ENCODE results near the gene NAGK.
"Not testable (repeated sequence)": the region's sequence is repeated elsewhere in the genome, so short reads cannot be mapped to it uniquely, and the experiment has no call there.

NAGK gene

GRCh38 chr2:71067567-71068217, 756 bp upstream of the NAGK start:
- DNase-seq (ENCODE audit: low read depth, low spot score): no peak
- peak overlapping the region; percentile 86 for H3K27ac ChIP-seq

DNA sequence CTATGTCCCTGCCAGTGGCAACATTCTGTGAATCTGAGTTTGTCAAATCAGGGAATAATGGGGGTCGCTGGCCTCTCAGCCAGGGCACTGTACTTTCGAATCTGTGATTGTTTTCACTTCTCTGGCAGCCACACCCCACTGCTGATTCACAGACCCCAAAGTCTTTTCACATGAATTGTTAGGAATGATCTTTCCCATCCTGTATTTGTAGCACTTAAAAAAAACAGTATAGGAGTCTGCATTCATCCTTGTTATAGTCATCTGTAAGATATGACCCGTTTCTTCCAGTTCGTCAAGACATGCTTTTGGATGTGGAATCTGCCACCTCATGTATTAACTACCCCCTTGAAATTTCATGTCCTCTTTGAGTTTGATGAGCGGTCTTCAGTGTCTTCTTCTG, 928 bp downstream of the NAGK start:
- H3K27ac ChIP-seq: peak overlapping the region; percentile 86
- no peak for DNase-seq (ENCODE audit: low read depth, low spot score)

GRCh38 chr2:71070294-71071093, 2.0 kb downstream of the NAGK start:
- H3K27ac ChIP-seq: peak overlapping the region; percentile 86
- DNase-seq (ENCODE audit: low read depth, low spot score): no peak

DNA sequence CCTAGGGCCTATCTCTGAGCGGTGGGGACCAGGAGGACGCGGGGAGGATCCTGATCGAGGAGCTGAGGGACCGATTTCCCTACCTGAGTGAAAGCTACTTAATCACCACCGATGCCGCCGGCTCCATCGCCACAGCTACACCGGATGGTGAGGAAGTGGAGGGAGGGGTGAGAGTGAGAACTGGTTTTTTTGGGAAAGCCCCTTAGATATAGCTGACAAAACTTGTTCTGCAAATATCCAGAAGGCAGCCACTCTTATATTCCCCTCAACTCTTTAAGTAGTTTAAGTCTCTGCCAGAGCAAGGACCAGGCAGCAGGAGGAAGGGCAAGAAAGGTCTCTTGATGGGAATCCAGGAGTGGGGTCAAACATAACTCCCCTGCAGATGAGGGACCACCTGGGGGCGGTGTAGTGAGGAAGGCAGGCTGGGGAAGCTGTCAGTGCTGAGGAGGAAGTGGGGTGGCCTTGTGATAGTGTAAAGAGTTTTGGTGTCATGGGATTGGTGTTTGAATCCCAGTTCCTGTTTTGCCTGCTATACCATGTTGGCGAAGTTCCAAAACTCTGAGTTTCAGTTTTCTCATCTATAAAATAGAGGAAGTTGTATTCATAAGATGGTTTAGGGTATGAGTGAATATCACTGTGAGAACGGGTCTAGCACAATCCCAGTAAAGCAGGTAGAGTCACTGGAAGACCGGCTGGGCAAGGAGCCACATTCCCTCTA, 3.4 kb downstream of the NAGK start:
- no peak for DNase-seq (ENCODE audit: low read depth, low spot score)
- H3K27ac ChIP-seq: peak overlapping the region; percentile 86

GRCh38 chr2:71072492-71072891, 4.0 kb downstream of the NAGK start:
- H3K27ac ChIP-seq: peak overlapping the region; percentile 86
- DNase-seq (ENCODE audit: low read depth, low spot score): no peak

DNA sequence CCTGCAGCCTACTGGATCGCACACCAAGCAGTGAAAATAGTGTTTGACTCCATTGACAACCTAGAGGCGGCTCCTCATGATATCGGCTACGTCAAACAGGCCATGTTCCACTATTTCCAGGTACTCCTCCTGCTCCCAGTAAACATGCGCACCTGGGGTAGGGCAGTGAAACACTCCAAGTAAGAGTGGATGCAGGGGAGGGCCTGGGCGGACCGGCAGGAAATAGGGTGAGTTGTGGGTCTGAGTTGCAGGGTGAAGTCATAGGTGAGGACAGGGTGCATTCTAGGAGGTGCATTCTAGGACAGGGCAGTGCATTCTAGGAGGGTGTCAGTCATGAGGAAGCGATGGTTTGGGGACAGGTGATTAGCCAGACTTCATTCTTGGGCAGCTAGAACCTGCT, 5.0 kb downstream of the NAGK start:
- H3K27ac ChIP-seq: no peak overlapping the region
- no peak for DNase-seq (ENCODE audit: low read depth, low spot score)

- no peak for DNase-seq (ENCODE audit: low read depth, low spot score)
- no peak overlapping the region for H3K27ac ChIP-seq
Observed at GRCh38 chr2:71074893-71075395, 6.5 kb downstream of the NAGK start.

DNA sequence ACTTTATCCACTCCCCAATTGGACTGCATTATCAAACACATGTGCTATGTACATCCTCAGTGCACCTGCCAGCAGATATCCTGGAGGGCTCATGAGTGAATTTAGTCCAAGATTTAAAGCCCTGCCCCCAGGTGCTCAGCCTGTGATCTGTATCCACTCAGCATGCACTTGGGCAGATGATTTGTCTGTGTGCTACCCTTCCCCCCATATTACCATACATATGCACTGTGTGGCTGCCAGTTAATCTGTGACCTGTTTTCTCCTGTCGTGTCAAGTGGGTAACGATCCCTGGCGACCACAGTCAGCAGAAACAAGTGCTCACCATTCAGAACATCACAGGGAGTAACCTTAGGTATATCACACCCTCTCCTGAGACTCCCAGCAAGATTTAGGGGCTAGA, 10.2 kb downstream of the NAGK start:
- no peak for DNase-seq (ENCODE audit: low read depth, low spot score)
- no peak overlapping the region for H3K27ac ChIP-seq

DNA sequence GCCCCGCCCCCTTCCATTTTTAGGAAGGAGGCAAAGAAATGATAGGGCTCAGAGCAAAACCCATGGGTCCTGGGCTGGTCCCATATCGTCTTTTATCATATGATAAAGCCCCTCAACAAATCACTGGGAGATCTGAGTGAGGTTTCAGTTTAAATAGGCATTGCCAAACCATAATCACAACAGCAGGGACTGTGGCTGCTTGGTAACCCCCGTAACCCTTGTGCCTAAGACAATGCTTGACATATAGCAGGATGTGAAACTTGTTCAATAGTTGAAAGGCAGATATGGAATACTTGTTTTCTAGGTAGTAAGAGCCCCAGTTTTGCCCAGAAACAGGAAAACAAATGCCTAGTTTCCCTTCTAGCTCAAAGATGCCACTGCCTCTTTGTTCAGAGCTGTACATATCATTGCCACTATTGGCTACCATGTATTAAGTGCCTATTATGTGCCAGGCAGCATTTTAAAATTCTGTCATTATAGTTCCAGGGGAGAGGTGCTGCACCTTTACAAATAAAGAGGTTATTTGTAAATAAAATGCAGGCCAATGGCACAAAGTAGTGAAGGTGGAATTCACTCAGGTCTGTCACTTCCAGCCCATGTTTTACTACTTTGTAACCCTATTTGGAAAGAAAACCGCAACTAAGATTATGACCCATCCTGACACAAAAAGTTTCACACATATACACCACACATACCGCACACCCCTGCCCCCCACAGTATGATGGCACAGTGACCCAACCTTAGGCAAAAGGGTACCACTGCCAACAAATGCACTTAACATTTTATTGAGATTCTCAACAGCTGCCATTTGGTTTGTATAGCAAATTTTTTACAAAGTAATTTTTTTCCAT, 14.2 kb downstream of the NAGK start:
- DNase-seq (ENCODE audit: low read depth, low spot score): no peak
- no peak overlapping the region for H3K27ac ChIP-seq

- not testable (repeated sequence) for DNase-seq (ENCODE audit: low read depth, low spot score); H3K27ac ChIP-seq
Observed at GRCh38 chr2:71083297-71083696, 14.8 kb downstream of the NAGK start.

DNA sequence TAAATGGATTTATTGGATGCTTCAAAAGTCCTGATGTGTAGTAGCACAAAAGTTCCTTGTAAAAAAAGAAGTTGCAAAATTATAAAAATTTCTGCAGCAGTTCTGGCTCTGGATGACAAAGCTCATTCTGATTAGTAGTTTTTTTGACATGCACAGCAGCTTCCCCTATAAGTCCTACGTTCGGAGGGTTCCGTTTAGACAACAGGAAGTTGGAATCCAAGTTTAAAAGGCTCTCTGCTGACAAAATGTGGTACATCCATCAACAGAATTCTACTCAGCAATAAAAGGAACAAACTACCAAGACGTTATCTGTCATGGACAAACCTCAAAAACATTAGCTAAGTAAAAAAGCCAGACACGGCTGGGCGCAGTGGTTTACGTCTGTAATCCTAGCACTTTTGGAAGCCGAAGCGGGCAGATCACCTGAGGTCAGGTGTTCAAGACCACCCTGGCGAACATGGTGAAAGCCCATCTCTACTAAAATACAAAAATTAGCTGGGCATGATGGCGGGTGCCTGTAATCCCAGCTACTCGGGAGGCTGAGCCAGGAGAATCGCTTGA, 15.4 kb downstream of the NAGK start:
- DNase-seq (ENCODE audit: low read depth, low spot score); H3K27ac ChIP-seq: not testable (repeated sequence)

- not testable (repeated sequence) for H3K27ac ChIP-seq; DNase-seq (ENCODE audit: low read depth, low spot score)
Observed at GRCh38 chr2:71085325-71086003, 17.0 kb downstream of the NAGK start.

- not testable (repeated sequence) for H3K27ac ChIP-seq; DNase-seq (ENCODE audit: low read depth, low spot score)
Observed at GRCh38 chr2:71089475-71089874, 21.0 kb downstream of the NAGK start.

GRCh38 chr2:71091808-71092207, 23.4 kb downstream of the NAGK start:
- not testable (repeated sequence) for DNase-seq (ENCODE audit: low read depth, low spot score); H3K27ac ChIP-seq

DNA sequence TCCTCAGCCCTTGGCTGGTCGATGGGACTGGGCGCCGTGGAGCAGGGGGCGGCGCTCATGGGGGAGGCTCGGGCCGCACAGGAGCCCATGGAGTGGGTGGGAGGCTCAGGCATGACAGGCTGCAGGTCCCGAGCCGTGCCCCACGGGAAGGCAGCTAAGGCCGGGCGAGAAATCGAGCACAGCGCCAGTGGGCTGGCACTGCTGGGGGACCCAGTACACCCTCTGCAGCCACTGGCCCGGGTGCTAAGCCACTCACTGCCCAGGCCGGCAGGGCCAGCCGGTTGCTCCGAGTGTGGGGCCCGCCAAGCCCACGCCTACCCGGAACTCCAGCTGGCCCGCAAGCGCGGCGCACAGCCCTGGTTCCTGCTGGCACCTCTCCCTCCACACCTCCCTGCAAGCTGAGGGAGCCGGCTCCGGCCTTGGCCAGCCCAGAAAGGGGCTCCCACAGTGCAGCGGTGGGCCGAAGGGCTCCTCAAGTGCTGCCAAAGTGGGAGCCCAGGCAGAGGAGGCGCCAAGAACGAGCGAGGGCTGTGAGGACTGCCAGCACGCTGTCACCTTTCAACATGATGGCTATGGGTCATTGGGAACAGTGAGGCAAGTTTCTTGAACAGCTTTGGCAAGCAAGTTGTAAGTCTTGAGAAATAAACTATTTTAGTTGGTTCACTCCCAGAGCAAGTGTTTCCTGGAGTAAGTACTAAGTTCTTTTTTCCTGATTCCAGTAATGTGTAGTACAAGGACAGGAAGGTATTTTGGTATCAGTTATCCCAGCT, 24.2 kb downstream of the NAGK start:
- not testable (repeated sequence) for H3K27ac ChIP-seq; DNase-seq (ENCODE audit: low read depth, low spot score)

- H3K27ac ChIP-seq: no peak overlapping the region
- DNase-seq (ENCODE audit: low read depth, low spot score): no peak
Observed at GRCh38 chr2:71100195-71100964, 31.9 kb downstream of the NAGK start.

DNA sequence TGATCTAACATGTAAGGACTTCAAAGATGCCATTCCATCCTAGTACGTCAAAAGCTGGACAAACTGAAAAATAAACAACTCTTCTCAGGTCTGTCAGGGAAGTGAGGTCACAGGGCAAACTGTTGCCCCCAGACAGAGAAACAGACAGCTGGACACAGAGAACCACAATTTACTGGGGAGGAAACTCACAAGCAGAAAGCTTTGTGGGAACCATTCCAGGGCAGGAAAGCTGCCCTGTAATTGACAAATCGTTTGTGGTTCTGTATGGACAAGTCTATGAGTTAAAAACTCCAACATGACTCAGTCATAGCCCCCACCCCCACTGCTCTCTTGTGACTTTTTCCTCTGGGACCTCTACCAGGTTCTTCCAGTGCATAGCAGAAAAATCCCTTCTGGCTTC, 33.2 kb downstream of the NAGK start:
- peak; percentile 39 for DNase-seq (ENCODE audit: low read depth, low spot score)
- H3K27ac ChIP-seq: peak overlapping the region; percentile 31
